Measurements from ENCODE around the gene ARHGEF3. TPM values are rescaled to one million over a fixed set of nuclear protein-coding genes. Genes with fewer than 3 reads are reported as not detected.

ARHGEF3 gene
- total RNA-seq, 1 experiment from 2014 or later = 10.2 TPM

- TF ChIP-seq, protein P1, sequence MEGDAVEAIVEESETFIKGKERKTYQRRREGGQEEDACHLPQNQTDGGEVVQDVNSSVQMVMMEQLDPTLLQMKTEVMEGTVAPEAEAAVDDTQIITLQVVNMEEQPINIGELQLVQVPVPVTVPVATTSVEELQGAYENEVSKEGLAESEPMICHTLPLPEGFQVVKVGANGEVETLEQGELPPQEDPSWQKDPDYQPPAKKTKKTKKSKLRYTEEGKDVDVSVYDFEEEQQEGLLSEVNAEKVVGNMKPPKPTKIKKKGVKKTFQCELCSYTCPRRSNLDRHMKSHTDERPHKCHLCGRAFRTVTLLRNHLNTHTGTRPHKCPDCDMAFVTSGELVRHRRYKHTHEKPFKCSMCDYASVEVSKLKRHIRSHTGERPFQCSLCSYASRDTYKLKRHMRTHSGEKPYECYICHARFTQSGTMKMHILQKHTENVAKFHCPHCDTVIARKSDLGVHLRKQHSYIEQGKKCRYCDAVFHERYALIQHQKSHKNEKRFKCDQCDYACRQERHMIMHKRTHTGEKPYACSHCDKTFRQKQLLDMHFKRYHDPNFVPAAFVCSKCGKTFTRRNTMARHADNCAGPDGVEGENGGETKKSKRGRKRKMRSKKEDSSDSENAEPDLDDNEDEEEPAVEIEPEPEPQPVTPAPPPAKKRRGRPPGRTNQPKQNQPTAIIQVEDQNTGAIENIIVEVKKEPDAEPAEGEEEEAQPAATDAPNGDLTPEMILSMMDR (IDR thresholded peaks at IDR 0.05; ENCODE audit: insufficient read depth in 1 of 2, low read depth in 1 of 2, low read length in 1 of 2, severe bottlenecking in 1 of 2, unreplicated experiment in 1 of 2) = peak; percentile 68 to 76
- no TSS peak for BruUV-seq (replicated peaks)
- peaks cover 8% of the 10 kb centered on the region for H3K9me3 ChIP-seq
- Mint-ChIP-seq H3K4me3 (ENCODE audit: unreplicated experiment) (no peak overlapping the region), H3K36me3 (ENCODE audit: insufficient read depth, unreplicated experiment) (no peaks in the 10 kb centered on the region), H3K9me3 (ENCODE audit: unreplicated experiment) (no peaks in the 10 kb centered on the region), H3K27ac (ENCODE audit: unreplicated experiment) (no peak overlapping the region), H3K4me1 (ENCODE audit: low read depth, unreplicated experiment) (peaks cover 12% of the 10 kb centered on the region), H3K27me3 (ENCODE audit: insufficient read depth, unreplicated experiment) (no peaks in the 10 kb centered on the region)
- POLR2A ChIA-PET = interaction anchor here (0.7 kb wide), 2 partner anchors 147 to 287 kb away, joined by 3 read pairs; no protein-coding TSS in a partner anchor
- CTCF ChIA-PET = interaction anchor here (0.6 to 2.0 kb wide), 13 partner anchors 19 to 391 kb away, joined by 3 to 36 read pairs (median 5); partner anchors contain the start of genes ARHGEF3 and SPATA12
- H3K4me1 ChIP-seq = peaks cover 4% of the 10 kb centered on the region; the same call in 1 of the 2 replicates
- H3K4me3 ChIP-seq (ENCODE audit: low read depth, low read length) = no peak overlapping the region
- no peaks in the 10 kb centered on the region for H3K27me3 ChIP-seq (replicated peaks; ENCODE audit: control insufficient read depth, insufficient read depth, low read length)
- no peaks in the 10 kb centered on the region for H3K36me3 ChIP-seq (ENCODE audit: control insufficient read depth, insufficient read depth, low read length)
- peak in 1 of 2 experiments; percentile 56 for DNase-seq
- intact Hi-C loops (cut with micrococcal nuclease; ENCODE audit: unreplicated experiment) = loop anchor here (1.0 kb wide), 2 partner anchors 97 to 287 kb away; no protein-coding TSS in a partner anchor
Measured at GRCh38 chr3:56702490-56703315, 99.0 kb downstream of the ARHGEF3 start.

DNA sequence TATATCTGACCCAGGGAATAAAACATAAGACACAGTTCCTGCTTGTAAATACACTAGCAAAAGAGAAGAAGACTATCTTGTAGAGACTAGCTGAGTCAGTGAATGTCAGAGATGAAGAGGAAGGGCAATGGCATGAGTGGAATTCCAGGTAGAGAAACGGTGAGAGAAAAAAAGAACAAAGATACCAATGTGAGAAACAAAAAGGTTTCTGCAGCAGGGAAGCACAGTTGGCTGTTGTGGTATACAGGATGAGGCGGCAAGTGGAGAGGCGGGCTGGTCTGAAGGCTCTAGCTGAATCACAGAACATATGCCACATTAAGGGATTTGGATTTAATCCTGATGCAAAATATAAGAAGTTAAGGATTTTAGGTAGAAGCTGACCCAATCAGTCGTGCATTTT, 101.6 kb downstream of the ARHGEF3 start:
- H3K9me3 ChIP-seq = no peaks in the 10 kb centered on the region
- no peak for DNase-seq
- no peaks in the 10 kb centered on the region for H3K36me3 Mint-ChIP-seq (ENCODE audit: insufficient read depth, unreplicated experiment)
- peaks cover 12% of the 10 kb centered on the region for H3K4me1 Mint-ChIP-seq (ENCODE audit: low read depth, unreplicated experiment)
- CTCF ChIA-PET = interaction anchor here (1.0 to 1.8 kb wide), 2 partner anchors 289 to 290 kb away, joined by 3 to 4 read pairs; no protein-coding TSS in a partner anchor
- no peaks in the 10 kb centered on the region for H3K27me3 Mint-ChIP-seq (ENCODE audit: insufficient read depth, unreplicated experiment)
- H3K36me3 ChIP-seq (ENCODE audit: control insufficient read depth, insufficient read depth, low read length) = no peaks in the 10 kb centered on the region
- intact Hi-C loops (cut with micrococcal nuclease; ENCODE audit: unreplicated experiment) = no loop called here
- no peaks in the 10 kb centered on the region for H3K9me3 Mint-ChIP-seq (ENCODE audit: unreplicated experiment)
- no peak overlapping the region for H3K4me3 ChIP-seq (ENCODE audit: low read depth, low read length)
- H3K27me3 ChIP-seq (replicated peaks; ENCODE audit: control insufficient read depth, insufficient read depth, low read length) = no peaks in the 10 kb centered on the region
- TF ChIP-seq, protein P1 (IDR thresholded peaks at IDR 0.05; ENCODE audit: insufficient read depth in 1 of 2, low read depth in 1 of 2, low read length in 1 of 2, severe bottlenecking in 1 of 2, unreplicated experiment in 1 of 2) = no peak
- no peak overlapping the region for H3K27ac Mint-ChIP-seq (ENCODE audit: unreplicated experiment)
- POLR2A ChIA-PET = no interaction called here
- peaks cover 4% of the 10 kb centered on the region; the same call in 1 of the 2 replicates for H3K4me1 ChIP-seq
- BruUV-seq (replicated peaks) = no TSS peak
- no peak overlapping the region for H3K4me3 Mint-ChIP-seq (ENCODE audit: unreplicated experiment)

GRCh38 chr3:56694867-56695683, 106.7 kb downstream of the ARHGEF3 start:
- Mint-ChIP-seq H3K27ac (ENCODE audit: unreplicated experiment) (no peak overlapping the region), H3K9me3 (ENCODE audit: unreplicated experiment) (no peaks in the 10 kb centered on the region), H3K4me3 (ENCODE audit: unreplicated experiment) (no peak overlapping the region), H3K4me1 (ENCODE audit: low read depth, unreplicated experiment) (peaks cover 3% of the 10 kb centered on the region), H3K36me3 (ENCODE audit: insufficient read depth, unreplicated experiment) (no peaks in the 10 kb centered on the region), H3K27me3 (ENCODE audit: insufficient read depth, unreplicated experiment) (no peaks in the 10 kb centered on the region)
- Histone ChIP-seq H3K36me3 (ENCODE audit: control insufficient read depth, insufficient read depth, low read length) (no peaks in the 10 kb centered on the region), H3K9me3 (no peaks in the 10 kb centered on the region), H3K4me3 (ENCODE audit: low read depth, low read length) (no peak overlapping the region), H3K4me1 (peaks cover 9% of the 10 kb centered on the region; the same call in 1 of the 2 replicates), H3K27me3 (replicated peaks; ENCODE audit: control insufficient read depth, insufficient read depth, low read length) (no peaks in the 10 kb centered on the region)
- TF ChIP-seq, protein P1 (IDR thresholded peaks at IDR 0.05; ENCODE audit: insufficient read depth in 1 of 2, low read depth in 1 of 2, low read length in 1 of 2, severe bottlenecking in 1 of 2, unreplicated experiment in 1 of 2) = no peak
- CTCF ChIA-PET = no interaction called here
- no peak for DNase-seq
- BruUV-seq (replicated peaks) = no TSS peak
- intact Hi-C loops (cut with micrococcal nuclease; ENCODE audit: unreplicated experiment) = no loop called here
- POLR2A ChIA-PET = no interaction called here
